CD4-positive, alpha-beta T cell (primary cell): ENCODE measurements around the gene FBXW2. TPM values are rescaled to one million over a fixed set of nuclear protein-coding genes. Genes with fewer than 3 reads are reported as not detected.
A peak's percentile ranks its signal among the peaks of the same experiment; 100 is the strongest.

Source experiments
- ATAC-seq: fragments of 200-7000 bp; cut with Tn5 transposase; one replicate; pipeline ENCODE4 v1.10.0; 2022; ENCODE audit warnings: mild to moderate bottlenecking; ENCODE audit not compliant: poor library complexity
- CTCF ChIA-PET: fragments of 350-600 bp; sonication (Branson Sonifier 250); formaldehyde crosslinking; loops from one replicate; lab custom pipeline; 2021; ENCODE audit warnings: antibody characterized with exemption, inconsistent platforms; lab: Charles Lee
- POLR2A ChIA-PET: fragments of 350-600 bp; sonication (Branson Sonifier 250); formaldehyde crosslinking; loops from one replicate; lab custom pipeline; 2021; ENCODE audit warnings: antibody characterized with exemption, inconsistent platforms; lab: Charles Lee
- DNase-seq, 14 experiments: peaks; one replicate each; pipeline ENCODE4 v3.0.0-alpha.2; 2013 to 2020; ENCODE audit warnings: mixed read lengths in 2 of 14
- H3K27ac ChIP-seq, 2 donors: one replicate each; pipeline versions ENCODE4 v1.5.1 to v1.7.0; 2013; ENCODE audit warnings: low read length in 2 of 2, low read depth in 1 of 2, mild to moderate bottlenecking in 1 of 2
- H3K27me3 ChIP-seq, 2 experiments: 1 replicate in 1 of 2; 2 replicates in 1 of 2; pipeline versions ENCODE4 v1.6.1 to v1.7.0; 2013; ENCODE audit warnings: low read length in 2 of 2, control low read depth in 1 of 2, mild to moderate bottlenecking in 1 of 2, moderate library complexity in 1 of 2; ENCODE audit not compliant: insufficient read depth in 2 of 2, control insufficient read depth in 1 of 2
- H3K36me3 ChIP-seq: one replicate; pipeline ENCODE4 v1.6.1; 2013; ENCODE audit warnings: low read length, control low read depth; ENCODE audit not compliant: insufficient read depth
- H3K4me1 ChIP-seq: one replicate; pipeline ENCODE4 v1.6.1; 2013; ENCODE audit warnings: low read length, control low read depth; ENCODE audit not compliant: insufficient read depth
- H3K4me3 ChIP-seq: one replicate; pipeline ENCODE4 v1.5.1; 2013; ENCODE audit warnings: mild to moderate bottlenecking, low read length, moderate library complexity
- H3K9me3 ChIP-seq, 2 experiments: 1 replicate in 1 of 2; 2 replicates in 1 of 2; pipeline versions ENCODE4 v1.6.1 to v1.7.0; 2013; ENCODE audit warnings: low read length in 2 of 2, mild to moderate bottlenecking in 2 of 2, control low read depth in 1 of 2, moderate library complexity in 1 of 2; ENCODE audit not compliant: control insufficient read depth in 1 of 2, insufficient read depth in 1 of 2
- H3K27ac Mint-ChIP-seq: one replicate; pipeline ENCODE4 v1.8.0; 2020; ENCODE audit warnings: mixed read lengths
- H3K27me3 Mint-ChIP-seq: one replicate; pipeline ENCODE4 v1.8.0; 2021; ENCODE audit warnings: mixed read lengths
- H3K36me3 Mint-ChIP-seq: one replicate; pipeline ENCODE4 v1.8.0; 2021; ENCODE audit warnings: low read depth, mixed read lengths
- H3K4me1 Mint-ChIP-seq: one replicate; pipeline ENCODE4 v1.8.0; 2021; ENCODE audit warnings: low read depth, mixed read lengths
- H3K4me3 Mint-ChIP-seq: one replicate; pipeline ENCODE4 v1.8.0; 2020; ENCODE audit warnings: mild to moderate bottlenecking, mixed read lengths
- H3K9me3 Mint-ChIP-seq: one replicate; pipeline ENCODE4 v1.8.0; 2020; ENCODE audit warnings: mixed read lengths
- intact Hi-C, 2 experiments: fragments of 100-400 bp; cut with DNase I in 1 of 2; cut with micrococcal nuclease in 1 of 2; formaldehyde crosslinking; loops; one replicate each; pipeline versions ENCODE4 v1.15.1 to v1.9.0; 2023 to 2025; cut with DNase I, micrococcal nuclease
- polyA plus RNA-seq, 2 donors: library from polyadenylated mRNA; unstranded; fragments of 120-200 nt; gene quantifications; one replicate each; pipeline ENCODE4 v1.2.1, GENCODE V29; 2013
- total RNA-seq, 174 experiments: library from RNA in 2 of 174; stranded (reverse) in 2 of 174; gene quantifications; one replicate each; pipeline ENCODE4 v1.2.3 and lab custom pipeline; 2021 to 2026
- TF ChIP-seq, protein P1 (sequence below): fragments of 200-600 bp; IDR thresholded peaks from one replicate; pipeline ENCODE4 v1.8.0; 2022; ENCODE audit warnings: antibody characterized with exemption, mild to moderate bottlenecking

The FBXW2 gene, protein sequence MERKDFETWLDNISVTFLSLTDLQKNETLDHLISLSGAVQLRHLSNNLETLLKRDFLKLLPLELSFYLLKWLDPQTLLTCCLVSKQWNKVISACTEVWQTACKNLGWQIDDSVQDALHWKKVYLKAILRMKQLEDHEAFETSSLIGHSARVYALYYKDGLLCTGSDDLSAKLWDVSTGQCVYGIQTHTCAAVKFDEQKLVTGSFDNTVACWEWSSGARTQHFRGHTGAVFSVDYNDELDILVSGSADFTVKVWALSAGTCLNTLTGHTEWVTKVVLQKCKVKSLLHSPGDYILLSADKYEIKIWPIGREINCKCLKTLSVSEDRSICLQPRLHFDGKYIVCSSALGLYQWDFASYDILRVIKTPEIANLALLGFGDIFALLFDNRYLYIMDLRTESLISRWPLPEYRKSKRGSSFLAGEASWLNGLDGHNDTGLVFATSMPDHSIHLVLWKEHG
- total RNA-seq = 10 to 100 TPM; 58.7 to 64.7 TPM
- polyA plus RNA-seq (2013, experiment 1 of 2) = 44.8 TPM
- polyA plus RNA-seq (2013, experiment 2 of 2) = 47.2 TPM
- 71.5 to 204 (median 136) reads per million in 172 experiments for total RNA-seq (lab: John Stamatoyannopoulos, UW)

DNA sequence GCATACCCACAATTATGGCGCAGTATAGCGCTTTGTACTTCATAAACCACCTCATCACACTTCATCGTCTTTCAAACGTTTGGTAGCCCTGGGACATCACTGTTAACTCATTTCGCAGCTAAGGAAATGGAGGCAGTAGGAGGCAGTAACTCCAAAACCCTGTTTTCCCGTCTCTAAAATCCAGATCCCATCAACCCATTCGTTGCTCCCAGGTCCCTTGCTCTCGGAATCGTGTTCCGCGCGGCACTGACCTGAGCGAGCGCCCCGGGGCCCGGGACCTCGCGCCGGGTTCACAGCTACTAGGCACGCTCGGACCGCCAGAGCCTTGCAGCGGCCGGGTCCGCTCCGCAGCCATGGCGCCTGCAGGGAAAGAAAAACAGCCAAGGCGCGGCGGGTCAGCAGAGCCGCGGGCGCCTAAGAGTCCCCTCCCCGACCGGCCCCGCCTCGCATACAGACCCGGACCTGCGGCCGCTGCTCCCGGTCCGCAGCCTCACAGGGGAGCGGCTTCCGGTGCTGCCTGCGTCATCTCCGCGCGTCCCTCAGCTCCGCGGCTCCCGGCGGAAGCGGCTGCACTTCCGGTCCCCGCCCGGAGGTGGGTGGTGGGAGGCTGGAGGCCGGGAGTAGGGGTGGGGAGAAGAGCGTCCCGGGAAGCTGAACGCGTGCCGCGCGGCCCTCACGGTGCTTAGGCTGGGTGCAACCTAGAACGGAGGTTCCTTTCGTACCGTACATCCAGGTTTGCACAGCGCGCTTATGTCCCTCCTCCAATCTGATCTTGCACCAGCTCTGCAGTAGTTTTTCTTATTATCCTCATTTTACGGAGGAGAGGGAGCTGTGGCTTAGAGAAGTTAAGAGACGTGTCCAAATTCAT is at the start of gene FBXW2:
FBXW2 (minus strand) TSS at position 519 of the 868 bp plus-strand sequence. CDS start 5,158 bp downstream, outside the sequence.
- peaks cover 63% of the 10 kb centered on the region for H3K4me1 Mint-ChIP-seq

DNA sequence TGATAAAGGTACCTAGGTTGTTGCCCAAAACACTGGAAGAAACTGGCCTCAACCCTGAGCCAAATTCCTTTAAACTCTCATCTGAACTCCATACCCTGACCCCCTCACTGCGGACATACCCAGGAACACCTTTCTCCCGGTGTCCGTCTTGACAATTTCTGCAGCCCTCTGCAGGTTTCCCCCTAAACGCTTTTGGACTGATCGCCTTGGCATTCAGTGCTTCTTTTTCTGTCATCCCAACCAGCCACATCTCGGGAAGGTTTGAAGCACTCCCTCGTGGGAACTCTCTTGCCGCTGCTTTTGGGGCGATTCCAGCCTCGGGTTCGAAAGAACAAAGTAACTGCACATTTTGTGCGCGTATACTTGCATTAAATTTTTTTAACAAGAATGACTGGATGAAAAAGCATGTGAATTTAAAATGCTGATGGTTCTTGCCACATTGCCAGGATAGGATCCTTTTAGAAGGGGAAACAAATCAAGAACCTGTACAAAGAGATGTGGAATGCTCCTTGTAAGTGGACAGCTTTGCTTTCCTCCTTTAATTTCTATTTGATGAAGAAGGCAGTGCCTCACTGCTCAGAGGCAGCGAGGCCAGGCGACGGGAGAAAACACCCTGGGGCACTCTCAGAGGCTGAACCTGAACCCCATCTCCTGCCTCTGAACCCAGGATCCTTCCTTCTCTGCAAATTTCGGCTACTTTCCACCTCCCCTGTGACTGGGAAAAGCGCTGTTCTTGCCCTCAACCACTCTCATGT is 48.9 kb upstream of the FBXW2 start:
- H3K9me3 Mint-ChIP-seq = no peaks in the 10 kb centered on the region
- H3K27ac Mint-ChIP-seq = peak overlapping the region; percentile 99
- intact Hi-C loops = loop anchor here (2.0 to 10.0 kb wide), 7 partner anchors 25 to 360 kb away; partner anchors contain the start of genes FBXW2 (in 1 of the 2), MEGF9 (in 1 of the 2) and RAB14 (in 1 of the 2)
- ATAC-seq (no peak), DNase-seq (peak in 1 of 14 experiments; percentile 20)
- peaks cover 0 to 14% of the 10 kb centered on the region in 2 experiments for H3K9me3 ChIP-seq
- peak overlapping the region; percentile 96 for H3K4me3 Mint-ChIP-seq
- no peaks in the 10 kb centered on the region for H3K27me3 Mint-ChIP-seq
- ChIA-PET POLR2A (interaction anchor here (0.6 to 5.4 kb wide), 19 partner anchors 9 to 132 kb away, joined by 3 to 54 read pairs (median 5); partner anchors contain the start of genes FBXW2 and TRAF1), CTCF (interaction anchor here (1.0 to 1.4 kb wide), 3 partner anchors 27 to 84 kb away, joined by 3 to 4 read pairs (median 3); partner anchors contain the start of gene FBXW2)
- H3K4me3 ChIP-seq = peak overlapping the region; percentile 93
- peaks cover 57% of the 10 kb centered on the region for H3K4me1 ChIP-seq
- TF ChIP-seq, protein P1, sequence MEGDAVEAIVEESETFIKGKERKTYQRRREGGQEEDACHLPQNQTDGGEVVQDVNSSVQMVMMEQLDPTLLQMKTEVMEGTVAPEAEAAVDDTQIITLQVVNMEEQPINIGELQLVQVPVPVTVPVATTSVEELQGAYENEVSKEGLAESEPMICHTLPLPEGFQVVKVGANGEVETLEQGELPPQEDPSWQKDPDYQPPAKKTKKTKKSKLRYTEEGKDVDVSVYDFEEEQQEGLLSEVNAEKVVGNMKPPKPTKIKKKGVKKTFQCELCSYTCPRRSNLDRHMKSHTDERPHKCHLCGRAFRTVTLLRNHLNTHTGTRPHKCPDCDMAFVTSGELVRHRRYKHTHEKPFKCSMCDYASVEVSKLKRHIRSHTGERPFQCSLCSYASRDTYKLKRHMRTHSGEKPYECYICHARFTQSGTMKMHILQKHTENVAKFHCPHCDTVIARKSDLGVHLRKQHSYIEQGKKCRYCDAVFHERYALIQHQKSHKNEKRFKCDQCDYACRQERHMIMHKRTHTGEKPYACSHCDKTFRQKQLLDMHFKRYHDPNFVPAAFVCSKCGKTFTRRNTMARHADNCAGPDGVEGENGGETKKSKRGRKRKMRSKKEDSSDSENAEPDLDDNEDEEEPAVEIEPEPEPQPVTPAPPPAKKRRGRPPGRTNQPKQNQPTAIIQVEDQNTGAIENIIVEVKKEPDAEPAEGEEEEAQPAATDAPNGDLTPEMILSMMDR = no peak
- peaks cover 82% of the 10 kb centered on the region for H3K36me3 Mint-ChIP-seq
- H3K27me3 ChIP-seq = no peaks in the 10 kb centered on the region
- peaks cover 23% of the 10 kb centered on the region for H3K36me3 ChIP-seq
- peaks cover 78% of the 10 kb centered on the region for H3K4me1 Mint-ChIP-seq
- H3K27ac ChIP-seq = peak overlapping the region; percentile 93 to 98

More for the DNA sequence above, at the start of gene FBXW2:
- H3K36me3 Mint-ChIP-seq = peaks cover 41% of the 10 kb centered on the region
- peaks cover 39% of the 10 kb centered on the region for H3K4me1 ChIP-seq
- TF ChIP-seq, protein P1 = no peak
- peaks cover 15% of the 10 kb centered on the region for H3K36me3 ChIP-seq
- H3K27ac Mint-ChIP-seq = peak within 1 kb of the TSS; percentile 92
- POLR2A ChIA-PET = interaction anchor here (0.6 to 2.9 kb wide), 40 partner anchors 9 to 1472 kb away, joined by 3 to 54 read pairs (median 4); partner anchors contain the start of genes CNTRL, MEGF9, MRRF and PSMD5
- CTCF ChIA-PET = interaction anchor here (0.6 to 1.9 kb wide), 4 partner anchors 37 to 75 kb away, joined by 3 to 5 read pairs (median 4); partner anchors contain the start of gene PSMD5
- no peaks in the 10 kb centered on the region for H3K9me3 ChIP-seq
- no peaks in the 10 kb centered on the region for H3K27me3 ChIP-seq
- H3K27me3 Mint-ChIP-seq = no peaks in the 10 kb centered on the region
- no peaks in the 10 kb centered on the region for H3K9me3 Mint-ChIP-seq
- H3K27ac ChIP-seq = peak within 1 kb of the TSS; percentile 81 to 82
- peak within 1 kb of the TSS; percentile 88 for H3K4me3 Mint-ChIP-seq
- peak within 1 kb of the TSS; percentile 97 for H3K4me3 ChIP-seq
- intact Hi-C loops = loop anchor here (2.0 to 5.0 kb wide), 3 partner anchors 50 to 409 kb away; partner anchors contain the start of genes MEGF9 (in 1 of the 2), PSMD5 (in 1 of the 2) and RAB14 (in 1 of the 2)
- DNase-seq (peak; percentile 58 to 92 (median 78)), ATAC-seq (peak; percentile 79)
